NAMALWA (cell line): ENCODE data around the gene SMIM33.
"Not testable (repeated sequence)": the region's sequence is repeated elsewhere in the genome, so short reads cannot be mapped to it uniquely, and the experiment has no call there.

ENCODE experiments used
- DNase-seq: peaks from one replicate; pipeline ENCODE4 v3.0.0-alpha.2; 2015; ENCODE audit warnings: low spot score

SMIM33 gene

GRCh38 chr5:139457241-139457640 lies 13.6 kb upstream of the SMIM33 start:
- DNase-seq: no peak

DNA sequence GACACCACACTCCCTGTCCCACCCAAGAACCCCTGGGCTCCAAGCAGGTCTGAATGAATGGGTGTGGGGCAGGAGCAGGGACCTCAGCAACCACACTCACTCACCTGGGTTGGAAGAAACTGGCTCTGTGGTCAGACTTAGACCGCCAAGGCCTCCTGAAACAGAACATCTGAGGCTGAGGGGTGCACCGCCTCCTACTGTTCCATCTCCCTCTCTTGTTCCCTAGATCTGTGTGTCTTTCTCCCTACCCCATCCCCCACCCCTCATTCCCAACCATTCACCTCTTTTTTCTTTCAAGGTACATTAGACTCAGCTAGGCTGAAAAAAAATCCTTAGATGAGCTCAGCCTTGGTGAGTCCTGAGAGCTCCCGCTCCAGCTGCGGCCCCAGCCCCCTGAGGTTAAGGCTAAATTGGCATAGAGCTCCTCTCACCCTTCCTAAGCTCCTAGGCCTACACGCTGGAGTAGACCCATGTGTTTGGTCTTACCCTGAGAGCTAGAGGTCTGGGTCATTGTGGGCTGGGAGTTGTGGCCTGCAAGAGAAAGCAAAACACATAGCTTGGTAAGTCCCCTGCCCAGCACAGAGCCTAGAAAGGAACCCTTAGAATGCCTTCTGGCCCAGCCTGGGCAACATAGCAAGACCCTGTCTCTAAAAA lies 13.0 kb upstream of the SMIM33 start:
- no peak for DNase-seq

GRCh38 chr5:139458580-139459407 lies 12.0 kb upstream of the SMIM33 start:
- DNase-seq: no peak

DNA sequence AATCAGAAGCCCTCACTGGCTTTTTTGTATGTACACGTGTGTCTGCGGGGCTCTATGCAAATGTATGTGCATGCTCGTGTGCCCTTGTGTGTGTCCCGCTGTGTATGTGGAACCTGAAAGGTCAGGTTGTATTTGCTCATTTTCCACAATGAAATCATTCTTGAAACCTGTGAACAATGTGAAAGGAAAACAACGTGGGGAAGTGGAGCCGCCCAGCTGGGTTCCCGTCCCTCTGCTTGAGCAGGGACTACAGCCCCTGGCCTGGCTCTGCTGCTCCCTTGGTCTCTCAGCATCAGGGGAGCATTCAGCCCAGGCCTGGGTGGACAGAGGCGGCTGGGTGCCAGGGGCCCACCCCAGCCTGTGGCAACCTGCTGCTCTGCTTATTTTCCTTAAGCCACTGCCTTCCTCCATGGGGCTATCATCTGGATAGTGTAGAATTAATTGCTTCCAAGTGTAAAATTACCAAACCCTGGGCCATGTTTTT lies 11.3 kb upstream of the SMIM33 start:
- no peak for DNase-seq

DNA sequence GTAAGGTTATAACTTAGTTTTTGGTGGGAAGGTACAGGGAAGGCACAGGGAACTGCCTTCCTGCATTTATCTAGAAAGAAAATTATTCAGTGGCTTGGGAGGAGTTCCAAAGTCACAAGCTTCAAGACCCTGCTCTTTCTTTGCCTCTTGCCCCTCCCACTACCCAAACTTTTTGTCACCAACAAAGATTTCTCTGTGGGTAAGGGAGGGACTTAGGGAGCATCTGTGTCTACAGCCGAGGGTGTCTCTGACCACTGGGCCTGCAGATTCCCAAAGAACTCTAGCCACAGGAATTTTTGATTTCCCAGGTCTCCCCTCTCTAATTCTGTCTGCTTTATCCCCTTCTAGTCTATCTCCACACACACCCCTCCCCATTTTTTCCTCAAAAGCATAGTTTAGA lies 10.3 kb upstream of the SMIM33 start:
- no peak for DNase-seq

- no peak for DNase-seq
Observed at GRCh38 chr5:139461176-139461575, 9.6 kb upstream of the SMIM33 start.

DNA sequence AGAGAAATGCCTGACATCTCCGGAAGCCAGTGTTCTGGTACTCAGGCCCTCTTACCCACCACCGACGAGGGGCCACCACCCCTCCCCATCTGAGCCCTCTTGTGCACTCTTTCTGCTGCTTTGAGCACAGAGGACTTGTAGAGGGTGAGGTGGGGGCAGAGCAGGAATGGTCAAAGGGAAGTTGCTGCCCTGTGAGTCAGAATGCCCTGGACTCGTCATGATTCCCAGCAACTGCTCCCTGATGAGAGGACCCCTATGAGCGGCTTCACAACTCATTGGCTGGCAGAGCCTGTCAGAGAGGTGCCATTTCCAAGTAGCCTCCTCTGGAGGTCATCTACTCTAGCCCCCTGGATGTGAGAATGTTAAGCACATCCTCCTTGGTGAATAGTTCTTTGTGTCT lies 9.1 kb upstream of the SMIM33 start:
- no peak for DNase-seq

DNA sequence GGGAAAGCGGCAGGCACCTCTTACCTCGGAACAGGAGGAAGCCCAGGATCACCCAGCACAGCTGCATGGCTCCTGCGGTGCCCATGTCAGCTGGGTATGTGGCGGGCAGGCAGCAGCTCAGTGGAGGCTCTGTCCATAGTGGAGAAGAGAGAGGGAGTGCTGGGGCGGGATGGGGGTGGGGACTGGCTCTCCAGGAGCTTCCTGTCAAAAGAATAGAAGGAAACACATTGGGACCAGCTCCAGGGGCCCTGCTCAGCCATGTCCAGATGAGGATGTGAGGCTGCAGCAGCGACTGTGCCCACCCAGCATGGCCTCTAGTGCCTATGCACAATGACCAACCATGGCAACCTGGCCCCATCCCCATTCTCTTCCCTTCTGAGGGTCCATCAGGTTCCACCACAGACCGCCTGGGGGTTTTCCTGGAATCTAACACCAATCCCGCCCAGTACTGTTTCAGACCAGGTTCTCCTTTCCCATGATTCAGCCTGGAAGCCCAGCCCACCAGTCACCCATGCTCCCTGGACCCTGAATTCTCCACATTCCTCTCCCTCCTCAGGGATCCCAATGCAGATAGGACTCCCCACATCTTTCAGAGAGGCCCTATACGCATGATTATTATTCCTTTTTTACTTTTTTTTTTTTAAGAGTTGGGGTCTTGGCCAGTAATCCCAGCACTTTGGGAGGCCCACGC lies 8.1 kb upstream of the SMIM33 start, which contains the start of gene ECSCR:
Gene ECSCR (minus strand): TSS at position 158 of the 691 bp plus-strand sequence. CDS start 73 bp downstream, at position 85.
- DNase-seq: no peak

- no peak for DNase-seq
Observed at GRCh38 chr5:139468421-139468931, 2.3 kb upstream of the SMIM33 start.

GRCh38 chr5:139472386-139473030 lies 1.7 kb downstream of the SMIM33 start:
- DNase-seq: no peak

GRCh38 chr5:139473105-139473504 lies 2.3 kb downstream of the SMIM33 start:
- DNase-seq: no peak

- DNase-seq: no peak
Observed at GRCh38 chr5:139473565-139473964, 2.8 kb downstream of the SMIM33 start.

- no peak for DNase-seq
Observed at GRCh38 chr5:139474890-139475791, 4.3 kb downstream of the SMIM33 start.

- no peak for DNase-seq
Observed at GRCh38 chr5:139475865-139476617, 5.2 kb downstream of the SMIM33 start.

GRCh38 chr5:139478657-139479423 lies 8.0 kb downstream of the SMIM33 start:
- not testable (repeated sequence) for DNase-seq

GRCh38 chr5:139479729-139480128 lies 8.9 kb downstream of the SMIM33 start:
- DNase-seq: not testable (repeated sequence)

DNA sequence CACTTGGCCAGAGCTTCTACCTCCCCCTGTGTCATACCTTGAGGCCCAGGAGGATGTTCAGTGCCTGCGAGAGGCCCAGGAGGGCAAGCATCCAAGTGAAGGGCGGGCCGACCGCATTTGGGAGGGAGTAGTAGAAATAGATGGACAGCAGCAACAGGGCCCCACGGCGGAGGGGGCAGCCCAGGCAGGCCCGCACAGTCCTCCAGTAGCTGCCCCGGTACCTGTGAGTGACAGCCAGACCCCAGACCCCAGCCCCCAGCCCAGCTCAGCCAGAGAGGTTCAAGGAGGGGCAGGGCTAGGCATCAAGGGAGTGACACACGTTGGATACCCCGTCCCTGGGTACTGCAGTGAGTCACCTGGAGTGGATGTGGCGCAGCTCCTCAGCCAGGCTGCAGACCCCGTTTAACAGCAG lies 10.3 kb downstream of the SMIM33 start:
- no peak for DNase-seq

DNA sequence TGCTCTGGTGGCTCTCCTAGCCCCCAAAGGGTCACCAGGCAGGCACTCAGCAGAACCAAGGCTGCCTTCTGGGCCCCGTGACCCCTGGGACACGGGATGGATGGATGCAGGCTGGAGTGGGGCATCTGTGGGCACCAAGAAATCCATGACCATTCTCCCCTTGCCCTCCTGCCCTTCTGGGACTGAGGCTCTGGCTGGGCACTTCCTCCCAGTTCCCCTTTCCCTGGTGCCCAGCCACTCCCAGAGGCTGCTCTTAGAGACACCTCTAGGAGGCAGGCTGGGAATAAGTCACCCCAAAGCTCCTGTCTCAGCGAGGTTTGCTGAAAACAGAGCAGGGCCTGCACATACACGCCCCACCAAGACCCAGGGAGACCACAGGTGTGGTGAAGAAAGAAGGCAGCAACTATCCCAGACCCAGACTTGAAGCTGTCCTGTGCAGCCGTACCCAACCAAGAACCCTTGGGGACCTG lies 10.8 kb downstream of the SMIM33 start:
- DNase-seq: no peak
